Esophagus squamous epithelium (tissue), 5 donors: ENCODE measurements around the gene CAPN5. TPM values are rescaled to one million over a fixed set of nuclear protein-coding genes. Genes with fewer than 3 reads are reported as not detected.

Experiments used
- DNase-seq: peaks from one replicate; lab custom pipeline; 2025; lab: John Stamatoyannopoulos, UW
- H3K27ac ChIP-seq, 4 donors: fragments of 200-600 bp; sonication (generic); one replicate each; pipeline ENCODE4 v1.5.1; 2016 to 2019; ENCODE audit warnings: mild to moderate bottlenecking in 1 of 4
- H3K27me3 ChIP-seq, 4 donors: fragments of 200-600 bp; sonication (generic); 1 replicate in 3 of 4; 2 replicates in 1 of 4; pipeline versions ENCODE4 v1.5.1 to v1.6.0; 2017 to 2021; ENCODE audit warnings: antibody characterized with exemption in 1 of 4
- H3K36me3 ChIP-seq, 3 donors: fragments of 200-600 bp; sonication (generic); one replicate each; pipeline ENCODE4 v1.5.1; 2016 to 2019
- H3K4me1 ChIP-seq, 3 donors: fragments of 200-600 bp; sonication (generic); one replicate each; pipeline ENCODE4 v1.5.1; 2017 to 2019
- H3K4me3 ChIP-seq, 4 donors: fragments of 200-600 bp; sonication (generic); 1 replicate in 3 of 4; 2 replicates in 1 of 4; pipeline ENCODE4 v1.5.1; 2016 to 2019; ENCODE audit warnings: mild to moderate bottlenecking in 2 of 4, moderate library complexity in 1 of 4
- H3K9me3 ChIP-seq, 3 donors: fragments of 200-600 bp; sonication (generic); one replicate each; pipeline ENCODE4 v1.5.1; 2016 to 2019
- POLR2A ChIP-seq, 4 donors: fragments of 450-650 bp; IDR thresholded peaks; one replicate each; pipeline ENCODE4 v1.6.1; 2017; ENCODE audit warnings: antibody characterized with exemption in 4 of 4, mild to moderate bottlenecking in 4 of 4, moderate library complexity in 3 of 4
- WGBS, 2 donors: methylation state at CpG; one replicate each; pipeline ENCODE4 v1.1.5; 2018; 5-methylcytosine and 5-hydroxymethylcytosine counted together
- intact Hi-C: fragments of 100-400 bp; cut with DNase I; formaldehyde crosslinking; loops from one replicate; pipeline ENCODE4 v1.15.0; 2022
- total RNA-seq, 4 donors: library from RNA; depleted of rRNA; stranded (reverse); fragments of >200 nt; gene quantifications; one replicate each; pipeline ENCODE4 v1.1.0, GENCODE V29; 2016
- TF ChIP-seq, protein P1 (sequence below), 6 experiments: fragments of 450-650 bp in 4 of 6; fragments of 200-600 bp in 2 of 6; sonication (generic) in 2 of 6; IDR thresholded peaks; one replicate each; pipeline ENCODE4 v1.5.1; 2016 to 2019; ENCODE audit warnings: antibody characterized with exemption in 6 of 6, mild to moderate bottlenecking in 4 of 6, moderate library complexity in 4 of 6
- donor health status: DM: yes; HTN: yes; CAD: no.

Gene CAPN5
- total RNA-seq, 4 donors from 2014 or later: 9.3 to 63.2 (median 13.5) TPM

- Histone ChIP-seq H3K27me3 (peaks cover 0 to 13% (median 0%) of the 10 kb centered on the region in 4 donors), H3K9me3 (no peaks in the 10 kb centered on the region), H3K27ac (no peak overlapping the region), H3K36me3 (peaks cover 0 to 57% (median 0%) of the 10 kb centered on the region in 3 donors), H3K4me1 (peaks cover 13 to 22% (median 13%) of the 10 kb centered on the region in 3 donors), H3K4me3 (no peak overlapping the region)
- intact Hi-C loops: no loop called here
- 79 to 90% methylated on average over 7 to 8 of the region's 8 CpGs for WGBS, 2 donors
- TF ChIP-seq, protein P1, sequence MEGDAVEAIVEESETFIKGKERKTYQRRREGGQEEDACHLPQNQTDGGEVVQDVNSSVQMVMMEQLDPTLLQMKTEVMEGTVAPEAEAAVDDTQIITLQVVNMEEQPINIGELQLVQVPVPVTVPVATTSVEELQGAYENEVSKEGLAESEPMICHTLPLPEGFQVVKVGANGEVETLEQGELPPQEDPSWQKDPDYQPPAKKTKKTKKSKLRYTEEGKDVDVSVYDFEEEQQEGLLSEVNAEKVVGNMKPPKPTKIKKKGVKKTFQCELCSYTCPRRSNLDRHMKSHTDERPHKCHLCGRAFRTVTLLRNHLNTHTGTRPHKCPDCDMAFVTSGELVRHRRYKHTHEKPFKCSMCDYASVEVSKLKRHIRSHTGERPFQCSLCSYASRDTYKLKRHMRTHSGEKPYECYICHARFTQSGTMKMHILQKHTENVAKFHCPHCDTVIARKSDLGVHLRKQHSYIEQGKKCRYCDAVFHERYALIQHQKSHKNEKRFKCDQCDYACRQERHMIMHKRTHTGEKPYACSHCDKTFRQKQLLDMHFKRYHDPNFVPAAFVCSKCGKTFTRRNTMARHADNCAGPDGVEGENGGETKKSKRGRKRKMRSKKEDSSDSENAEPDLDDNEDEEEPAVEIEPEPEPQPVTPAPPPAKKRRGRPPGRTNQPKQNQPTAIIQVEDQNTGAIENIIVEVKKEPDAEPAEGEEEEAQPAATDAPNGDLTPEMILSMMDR (IDR thresholded peaks at IDR 0.05): no peak
- no peak for TF ChIP-seq POLR2A (IDR thresholded peaks at IDR 0.05)
- no peak for DNase-seq
These were observed 57.3 kb downstream of the CAPN5 start for GRCh38 chr11:77124041-77124440.

GRCh38 chr11:77124488-77124887 is 57.7 kb downstream of the CAPN5 start:
- H3K4me1 ChIP-seq: peaks cover 13 to 22% (median 13%) of the 10 kb centered on the region in 3 donors
- no peak for TF ChIP-seq POLR2A (IDR thresholded peaks at IDR 0.05)
- TF ChIP-seq, protein P1 (IDR thresholded peaks at IDR 0.05): no peak
- H3K36me3 ChIP-seq: peaks cover 0 to 53% (median 0%) of the 10 kb centered on the region in 3 donors
- 60% methylated on average over 1 of the region's 6 CpGs; no CpG with 5 or more reads in 1 of the 2 donors for WGBS, 2 donors
- no peak overlapping the region for H3K27ac ChIP-seq
- H3K9me3 ChIP-seq: no peaks in the 10 kb centered on the region
- intact Hi-C loops: no loop called here
- no peak for DNase-seq
- no peak overlapping the region for H3K4me3 ChIP-seq
- H3K27me3 ChIP-seq: peaks cover 0 to 13% (median 0%) of the 10 kb centered on the region in 4 donors

DNA sequence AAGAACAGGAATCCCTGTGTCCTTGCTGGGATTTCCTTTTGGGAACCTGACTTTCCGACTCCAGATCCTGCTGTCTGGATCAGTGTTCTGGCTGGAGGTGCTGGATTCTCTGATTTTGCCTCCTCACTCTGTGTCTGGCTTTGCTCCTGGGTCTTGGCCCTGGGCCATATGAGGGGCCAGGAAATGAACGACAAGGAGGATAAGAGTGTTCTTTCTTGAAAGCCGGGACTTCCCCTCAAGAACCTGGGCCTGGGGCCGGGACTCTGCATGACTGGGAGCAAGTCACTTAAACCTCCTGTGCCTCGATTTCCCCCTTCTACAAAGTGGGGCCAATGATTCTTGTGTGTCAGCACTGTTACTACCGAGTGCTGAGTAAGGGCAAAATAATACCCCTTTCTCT is 58.4 kb downstream of the CAPN5 start:
- TF ChIP-seq, protein P1 (IDR thresholded peaks at IDR 0.05): no peak
- TF ChIP-seq POLR2A (IDR thresholded peaks at IDR 0.05): no peak
- 37 to 65% methylated on average over 4 to 5 of the region's 6 CpGs for WGBS, 2 donors
- peaks cover 13 to 22% (median 13%) of the 10 kb centered on the region in 3 donors for H3K4me1 ChIP-seq
- H3K27me3 ChIP-seq: peaks cover 0 to 13% (median 0%) of the 10 kb centered on the region in 4 donors
- intact Hi-C loops: loop anchor here (5.0 kb wide), 1 partner anchor 62 kb away; no protein-coding TSS in a partner anchor
- H3K9me3 ChIP-seq: no peaks in the 10 kb centered on the region
- H3K27ac ChIP-seq: no peak overlapping the region
- no peak for DNase-seq
- H3K4me3 ChIP-seq: no peak overlapping the region
- H3K36me3 ChIP-seq: peaks cover 0 to 46% (median 0%) of the 10 kb centered on the region in 3 donors

DNA sequence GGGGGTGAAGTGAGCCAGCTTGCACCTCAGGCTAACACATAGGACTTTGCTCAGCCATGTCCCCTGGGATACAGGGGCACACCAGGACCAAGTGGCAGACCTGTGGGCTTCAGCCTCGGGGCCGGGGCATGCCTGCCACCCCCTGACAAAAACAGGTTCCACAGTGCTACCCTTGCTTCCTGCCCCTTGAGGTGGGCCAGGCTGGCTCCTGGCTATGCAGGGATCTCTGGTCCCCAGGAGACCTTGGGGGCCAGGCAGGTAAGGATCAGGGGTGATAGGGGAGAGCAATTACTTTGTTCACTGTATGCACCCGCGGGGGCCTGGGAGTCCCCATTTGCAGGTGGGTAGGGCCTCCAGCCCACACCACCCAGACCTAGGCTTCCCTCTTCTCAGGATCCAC is 58.9 kb downstream of the CAPN5 start:
- peaks cover 0 to 13% (median 0%) of the 10 kb centered on the region in 4 donors for H3K27me3 ChIP-seq
- H3K27ac ChIP-seq: no peak overlapping the region
- DNase-seq: no peak
- H3K4me1 ChIP-seq: peaks cover 13 to 27% (median 16%) of the 10 kb centered on the region in 3 donors
- intact Hi-C loops: loop anchor here (5.0 kb wide), 1 partner anchor 62 kb away; no protein-coding TSS in a partner anchor
- no peak overlapping the region for H3K4me3 ChIP-seq
- H3K36me3 ChIP-seq: peaks cover 0 to 41% (median 0%) of the 10 kb centered on the region in 3 donors
- WGBS, 2 donors: 58 to 61% methylated on average over 4 of the region's 4 CpGs
- TF ChIP-seq POLR2A (IDR thresholded peaks at IDR 0.05): no peak
- H3K9me3 ChIP-seq: no peaks in the 10 kb centered on the region

DNA sequence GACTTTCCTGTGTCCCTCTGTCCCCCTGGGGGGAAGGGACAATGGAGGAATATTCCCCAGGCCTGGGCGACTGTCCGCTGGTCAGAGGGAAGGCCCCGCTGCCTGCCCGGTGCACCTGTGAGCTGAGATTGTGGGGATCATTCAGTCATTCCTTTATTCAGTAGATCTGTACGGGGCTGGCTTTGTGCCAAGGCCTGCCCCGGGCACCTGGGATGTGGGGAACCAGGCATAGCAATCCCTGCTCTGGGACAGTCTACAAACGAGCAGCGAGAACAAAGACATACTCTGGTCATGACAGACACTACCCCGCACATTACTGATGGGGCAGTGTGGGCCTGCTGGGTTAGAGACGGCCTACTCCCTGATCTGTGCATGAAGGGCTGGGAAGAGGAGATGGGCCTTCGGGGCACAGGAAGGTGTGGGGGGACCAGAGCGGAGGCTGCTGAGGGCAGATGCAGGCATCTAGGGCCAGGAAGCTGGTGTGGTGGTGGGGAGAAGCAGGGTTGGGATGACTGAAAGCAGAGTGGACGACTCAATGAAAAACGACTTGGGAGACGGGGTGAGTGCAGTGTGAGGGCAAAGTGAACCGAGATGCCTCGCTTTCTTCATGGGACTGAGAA is 59.5 kb downstream of the CAPN5 start:
- TF ChIP-seq, protein P1 (IDR thresholded peaks at IDR 0.05): no peak
- no peak for TF ChIP-seq POLR2A (IDR thresholded peaks at IDR 0.05)
- intact Hi-C loops: loop anchor here (5.0 kb wide), 1 partner anchor 61 kb away; no protein-coding TSS in a partner anchor
- Histone ChIP-seq H3K9me3 (no peaks in the 10 kb centered on the region), H3K27me3 (peaks cover 0 to 13% (median 0%) of the 10 kb centered on the region in 4 donors), H3K36me3 (peaks cover 0 to 35% (median 0%) of the 10 kb centered on the region in 3 donors), H3K27ac (no peak overlapping the region), H3K4me1 (peaks cover 13 to 33% (median 22%) of the 10 kb centered on the region in 3 donors), H3K4me3 (no peak overlapping the region)
- 75 to 80% methylated on average over 8 to 10 of the region's 17 CpGs for WGBS, 2 donors
- no peak for DNase-seq
